A673 (cell line): ENCODE measurements around the gene KRT36. TPM values are rescaled to one million over a fixed set of nuclear protein-coding genes. Genes with fewer than 3 reads are reported as not detected.

Experiments
- BruUV-seq: library from RNA; stranded (reverse); fragments of 400-500 nt; replicated peaks from 2 replicates; lab custom pipeline; 2021; lab: Mats Ljungman, UMichigan
- CTCF ChIA-PET: fragments of 300-600 bp; sonication (Branson Sonifier 250); formaldehyde crosslinking; loops from one replicate; lab custom pipeline; 2022; ENCODE audit warnings: antibody characterized with exemption; lab: Charles Lee
- POLR2A ChIA-PET: fragments of 300-600 bp; sonication (Branson Sonifier 250); formaldehyde crosslinking; loops from one replicate; lab custom pipeline; 2022; ENCODE audit warnings: antibody characterized with exemption; ENCODE audit not compliant: low non-redundant PET; lab: Charles Lee
- DNase-seq: peaks from one replicate; pipeline ENCODE4 v3.0.0-alpha.2; 2015; ENCODE audit warnings: low spot score
- H3K27ac ChIP-seq: fragments of 200-600 bp; sonication (generic); 2 replicates; pipeline ENCODE4 v1.5.1; 2016; ENCODE audit warnings: mixed run types, low read depth, mild to moderate bottlenecking, mixed read lengths, antibody characterized with exemption, low read length; ENCODE audit not compliant: poor library complexity, severe bottlenecking
- H3K27me3 ChIP-seq: fragments of 200-600 bp; sonication (generic); replicated peaks from 2 replicates; pipeline ENCODE4 v1.6.1; 2017; ENCODE audit warnings: mixed run types, low read depth, mild to moderate bottlenecking, mixed read lengths, antibody characterized with exemption, low read length; ENCODE audit not compliant: insufficient read depth, poor library complexity
- H3K36me3 ChIP-seq: fragments of 200-600 bp; sonication (generic); 2 replicates; pipeline ENCODE4 v1.6.1; 2016; ENCODE audit warnings: mixed run types, mild to moderate bottlenecking, mixed read lengths, antibody characterized with exemption, low read length; ENCODE audit not compliant: insufficient read depth, poor library complexity, severe bottlenecking
- H3K4me1 ChIP-seq: fragments of 200-600 bp; sonication (generic); 2 replicates; pipeline ENCODE4 v1.6.1; 2017; ENCODE audit warnings: mixed run types, mild to moderate bottlenecking, mixed read lengths, antibody characterized with exemption, low read length; ENCODE audit not compliant: insufficient read depth, poor library complexity, severe bottlenecking
- H3K4me3 ChIP-seq: fragments of 200-600 bp; sonication (generic); 2 replicates; pipeline ENCODE4 v1.5.1; 2016; ENCODE audit warnings: low read depth, mixed run types, mild to moderate bottlenecking, mixed read lengths, low read length; ENCODE audit not compliant: poor library complexity, severe bottlenecking
- H3K9me3 ChIP-seq: fragments of 200-600 bp; sonication (generic); 2 replicates; pipeline ENCODE4 v1.6.1; 2016; ENCODE audit warnings: mixed run types, low read depth, mild to moderate bottlenecking, mixed read lengths, antibody characterized with exemption, low read length; ENCODE audit not compliant: poor library complexity, severe bottlenecking
- EZH2 ChIP-seq: fragments of 200-600 bp; sonication (generic); IDR thresholded peaks from 2 replicates; pipeline ENCODE4 v1.6.1; 2017; ENCODE audit warnings: borderline replicate concordance, low read depth, mild to moderate bottlenecking, mixed read lengths, antibody characterized with exemption, low read length; ENCODE audit not compliant: poor library complexity, severe bottlenecking
- intact Hi-C: fragments of 100-400 bp; cut with micrococcal nuclease; formaldehyde crosslinking; loops from one replicate; pipeline ENCODE4 v1.10.0; 2022; ENCODE audit not compliant: unreplicated experiment
- total RNA-seq: library from RNA; stranded (reverse); gene quantifications from 2 replicates; pipeline ENCODE4 v1.2.3, GENCODE V29; 2021
- TF ChIP-seq, protein P1 (sequence below): fragments of 300-800, 200-600 bp; sonication (generic); conservative IDR thresholded peaks from 2 replicates; pipeline ENCODE4 v1.5.1; 2017; ENCODE audit warnings: low read depth, mild to moderate bottlenecking, antibody characterized with exemption, low read length, moderate library complexity, mixed read lengths

The KRT36 gene
- total RNA-seq, 1 experiment from 2014 or later: not detected

GRCh38 chr17:41475421-41475820, 14.3 kb downstream of the KRT36 start:
- CTCF ChIA-PET: no interaction called here

GRCh38 chr17:41474863-41475262, 14.8 kb downstream of the KRT36 start:
- H3K9me3 ChIP-seq: no peaks in the 10 kb centered on the region
- no peak overlapping the region for H3K27ac ChIP-seq
- no peak overlapping the region for H3K4me3 ChIP-seq
- ChIA-PET POLR2A (no interaction called here), CTCF (no interaction called here)
- no peak for TF ChIP-seq EZH2
- TF ChIP-seq, protein P1, sequence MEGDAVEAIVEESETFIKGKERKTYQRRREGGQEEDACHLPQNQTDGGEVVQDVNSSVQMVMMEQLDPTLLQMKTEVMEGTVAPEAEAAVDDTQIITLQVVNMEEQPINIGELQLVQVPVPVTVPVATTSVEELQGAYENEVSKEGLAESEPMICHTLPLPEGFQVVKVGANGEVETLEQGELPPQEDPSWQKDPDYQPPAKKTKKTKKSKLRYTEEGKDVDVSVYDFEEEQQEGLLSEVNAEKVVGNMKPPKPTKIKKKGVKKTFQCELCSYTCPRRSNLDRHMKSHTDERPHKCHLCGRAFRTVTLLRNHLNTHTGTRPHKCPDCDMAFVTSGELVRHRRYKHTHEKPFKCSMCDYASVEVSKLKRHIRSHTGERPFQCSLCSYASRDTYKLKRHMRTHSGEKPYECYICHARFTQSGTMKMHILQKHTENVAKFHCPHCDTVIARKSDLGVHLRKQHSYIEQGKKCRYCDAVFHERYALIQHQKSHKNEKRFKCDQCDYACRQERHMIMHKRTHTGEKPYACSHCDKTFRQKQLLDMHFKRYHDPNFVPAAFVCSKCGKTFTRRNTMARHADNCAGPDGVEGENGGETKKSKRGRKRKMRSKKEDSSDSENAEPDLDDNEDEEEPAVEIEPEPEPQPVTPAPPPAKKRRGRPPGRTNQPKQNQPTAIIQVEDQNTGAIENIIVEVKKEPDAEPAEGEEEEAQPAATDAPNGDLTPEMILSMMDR: no peak
- intact Hi-C loops: no loop called here
- H3K4me1 ChIP-seq: no peaks in the 10 kb centered on the region
- no peak for DNase-seq
- H3K27me3 ChIP-seq: no peaks in the 10 kb centered on the region
- no peaks in the 10 kb centered on the region for H3K36me3 ChIP-seq
- no TSS peak for BruUV-seq

More at GRCh38 chr17:41475421-41475820, 14.3 kb downstream of the KRT36 start:
- POLR2A ChIA-PET: no interaction called here
- intact Hi-C loops: no loop called here
- TF ChIP-seq, protein P1: no peak
- no peak for TF ChIP-seq EZH2
- H3K4me1 ChIP-seq: no peaks in the 10 kb centered on the region
- H3K4me3 ChIP-seq: no peak overlapping the region
- no peaks in the 10 kb centered on the region for H3K9me3 ChIP-seq
- BruUV-seq: no TSS peak
- H3K36me3 ChIP-seq: no peaks in the 10 kb centered on the region
- no peaks in the 10 kb centered on the region for H3K27me3 ChIP-seq
- DNase-seq: no peak
- H3K27ac ChIP-seq: no peak overlapping the region

DNA sequence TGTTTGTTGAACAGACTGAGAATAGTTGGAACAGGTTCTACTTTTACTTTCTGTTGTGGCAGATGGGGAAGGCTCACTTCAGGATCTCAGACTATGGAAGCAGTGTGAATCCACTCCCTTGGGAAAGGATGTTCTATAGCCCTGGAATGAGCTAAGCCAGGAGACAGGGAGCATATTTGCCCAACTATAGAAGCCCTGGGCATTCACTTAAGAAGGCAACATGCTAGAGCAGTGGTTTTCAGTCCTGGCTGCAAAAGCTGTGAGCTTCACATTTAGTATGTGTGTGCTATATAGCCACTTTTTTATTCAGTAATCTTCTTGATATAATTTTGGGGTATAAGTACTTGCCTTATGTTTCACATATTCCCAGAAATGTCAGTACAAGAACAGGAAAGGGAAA, 21.4 kb downstream of the KRT36 start:
- no peaks in the 10 kb centered on the region for H3K9me3 ChIP-seq
- no peak overlapping the region for H3K4me3 ChIP-seq
- TF ChIP-seq, protein P1: no peak
- TF ChIP-seq EZH2: no peak
- H3K4me1 ChIP-seq: no peaks in the 10 kb centered on the region
- intact Hi-C loops: no loop called here
- no peaks in the 10 kb centered on the region for H3K27me3 ChIP-seq
- no TSS peak for BruUV-seq
- ChIA-PET POLR2A (no interaction called here), CTCF (no interaction called here)
- H3K27ac ChIP-seq: no peak overlapping the region
- no peaks in the 10 kb centered on the region for H3K36me3 ChIP-seq
- no peak for DNase-seq
